ENCODE results near the gene SUMF2. TPM values are rescaled to one million over a fixed set of nuclear protein-coding genes. Genes with fewer than 3 reads are reported as not detected.
A peak's percentile ranks its signal among the peaks of the same experiment; 100 is the strongest.

The SUMF2 gene
- total and polyA plus RNA-seq, 2 of the 13 experiments (the other 11 are each of a cell fraction or from before 2014, with no cell fraction given): 48.9 to 54.4 TPM

DNA sequence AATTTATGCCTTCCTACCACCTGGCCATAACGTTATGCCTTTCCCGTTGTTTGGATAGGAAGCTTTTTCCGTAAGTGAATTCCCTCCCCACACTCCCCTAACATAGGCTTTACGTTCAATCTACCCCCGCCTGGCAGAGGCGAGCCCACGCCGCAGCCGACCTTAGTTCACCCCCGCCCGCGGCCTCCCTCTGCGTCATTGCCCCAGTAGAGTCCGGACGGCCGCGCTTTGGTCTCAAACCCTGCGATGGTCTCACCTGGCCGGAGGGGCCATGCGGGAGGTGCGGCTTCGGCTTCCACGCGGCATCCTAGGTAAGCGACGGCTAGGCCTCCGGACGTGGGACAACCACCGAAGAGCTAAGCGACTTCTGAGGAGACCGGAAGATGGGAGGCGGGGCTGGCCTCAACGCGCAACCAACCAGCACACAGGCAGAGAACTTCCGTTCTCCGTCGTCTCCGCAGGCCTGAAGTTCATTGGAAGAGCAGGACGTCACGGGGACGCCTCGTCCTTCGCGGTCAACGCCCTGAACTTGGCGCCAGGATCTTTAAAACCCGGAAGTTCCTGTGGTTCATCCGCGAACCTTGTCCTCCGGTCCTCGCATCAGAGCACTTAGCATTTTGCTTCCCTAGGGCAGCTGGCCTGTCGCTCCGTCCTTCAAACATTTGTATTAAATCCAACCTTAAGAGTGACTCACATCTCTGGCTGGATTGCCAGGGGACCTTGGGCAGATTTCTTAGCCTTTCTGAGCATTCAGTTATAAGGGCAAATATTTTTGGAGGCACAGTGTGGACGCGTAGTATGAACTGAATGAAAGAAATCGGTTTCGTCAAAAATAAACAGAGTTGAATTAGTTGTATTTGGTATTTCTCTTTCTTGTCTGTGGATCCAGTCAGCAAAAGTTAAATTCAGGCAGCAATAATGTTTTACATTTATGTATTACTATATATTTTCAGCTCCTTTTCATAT, 42.3 kb downstream of the SUMF2 start, which contains the start of gene CHCHD2 (continued):
- no peak for TF ChIP-seq NFAT5 (CRISPR knock-in tag; IDR thresholded peaks at IDR 0.05)
- peak; percentile 96 for TF ChIP-seq ZFX (CRISPR knock-in tag; IDR thresholded peaks at IDR 0.05; ENCODE audit: low read depth)
- no peak for TF ChIP-seq ZNF672 (CRISPR knock-in tag; IDR thresholded peaks at IDR 0.05)
- peak; percentile 64; the same call in 1 of the 2 replicates for TF ChIP-seq ZNF556 (CRISPR knock-in tag; IDR thresholded peaks at IDR 0.05; ENCODE audit: borderline replicate concordance)
- TF ChIP-seq ZNF543 (CRISPR knock-in tag; IDR thresholded peaks at IDR 0.05): peak; percentile 60
- TF ChIP-seq MED1 (CRISPR knock-in tag; IDR thresholded peaks at IDR 0.05): peak; percentile 69
- TF ChIP-seq ZNF564 (CRISPR knock-in tag; IDR thresholded peaks at IDR 0.05): peak; percentile 51; the same call in 1 of the 2 replicates
- TF ChIP-seq CREM (IDR thresholded peaks at IDR 0.05): peak; percentile 84
- TF ChIP-seq CREM (CRISPR knock-in tag; IDR thresholded peaks at IDR 0.05): no peak
- peak; percentile 70; the same call in 1 of the 2 replicates for TF ChIP-seq TSC22D2 (CRISPR knock-in tag; IDR thresholded peaks at IDR 0.05; ENCODE audit: borderline replicate concordance)
- TF ChIP-seq ZFP37 (CRISPR knock-in tag; IDR thresholded peaks at IDR 0.05; ENCODE audit: borderline replicate concordance): no peak
- no peak for TF ChIP-seq GFI1 (CRISPR knock-in tag; IDR thresholded peaks at IDR 0.05; ENCODE audit: borderline replicate concordance)
- TF ChIP-seq ZNF33B (CRISPR knock-in tag; IDR thresholded peaks at IDR 0.05): peak; percentile 60; the same call in 1 of the 2 replicates
- no peak for TF ChIP-seq LCORL (IDR thresholded peaks at IDR 0.05)
- TF ChIP-seq LCORL (CRISPR knock-in tag; IDR thresholded peaks at IDR 0.05): peak; percentile 61; the same call in 1 of the 2 replicates
- TF ChIP-seq NFYC (CRISPR knock-in tag; IDR thresholded peaks at IDR 0.05): peak; percentile 96
- 0 out of 2 replicates have a peak, but pooled peaks have one; percentile 48 for TF ChIP-seq FLYWCH1 (CRISPR knock-in tag; IDR thresholded peaks at IDR 0.05)
- TF ChIP-seq, protein P1, sequence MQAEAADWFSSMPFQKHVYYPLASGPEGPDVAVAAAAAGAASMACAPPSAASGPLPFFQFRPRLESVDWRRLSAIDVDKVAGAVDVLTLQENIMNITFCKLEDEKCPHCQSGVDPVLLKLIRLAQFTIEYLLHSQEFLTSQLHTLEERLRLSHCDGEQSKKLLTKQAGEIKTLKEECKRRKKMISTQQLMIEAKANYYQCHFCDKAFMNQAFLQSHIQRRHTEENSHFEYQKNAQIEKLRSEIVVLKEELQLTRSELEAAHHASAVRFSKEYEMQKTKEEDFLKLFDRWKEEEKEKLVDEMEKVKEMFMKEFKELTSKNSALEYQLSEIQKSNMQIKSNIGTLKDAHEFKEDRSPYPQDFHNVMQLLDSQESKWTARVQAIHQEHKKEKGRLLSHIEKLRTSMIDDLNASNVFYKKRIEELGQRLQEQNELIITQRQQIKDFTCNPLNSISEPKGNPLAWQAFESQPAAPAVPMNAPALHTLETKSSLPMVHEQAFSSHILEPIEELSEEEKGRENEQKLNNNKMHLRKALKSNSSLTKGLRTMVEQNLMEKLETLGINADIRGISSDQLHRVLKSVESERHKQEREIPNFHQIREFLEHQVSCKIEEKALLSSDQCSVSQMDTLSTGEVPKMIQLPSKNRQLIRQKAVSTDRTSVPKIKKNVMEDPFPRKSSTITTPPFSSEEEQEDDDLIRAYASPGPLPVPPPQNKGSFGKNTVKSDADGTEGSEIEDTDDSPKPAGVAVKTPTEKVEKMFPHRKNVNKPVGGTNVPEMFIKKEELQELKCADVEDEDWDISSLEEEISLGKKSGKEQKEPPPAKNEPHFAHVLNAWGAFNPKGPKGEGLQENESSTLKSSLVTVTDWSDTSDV (CRISPR knock-in tag; IDR thresholded peaks at IDR 0.05): peak; percentile 86; the same call in 1 of the 2 replicates
- no peak for TF ChIP-seq BCL6 (CRISPR knock-in tag; IDR thresholded peaks at IDR 0.05)
- TF ChIP-seq PAF1 (CRISPR knock-in tag; IDR thresholded peaks at IDR 0.05): no peak

Measured in HepG2 (cell line).